Esophagus squamous epithelium (tissue), 5 donors: ENCODE results near the gene CRTC3. TPM values are rescaled to one million over a fixed set of nuclear protein-coding genes. Genes with fewer than 3 reads are reported as not detected.
"Not testable (repeated sequence)": the region's sequence is repeated elsewhere in the genome, so short reads cannot be mapped to it uniquely, and the experiment has no call there.

ENCODE experiments used
- DNase-seq: peaks from one replicate; lab custom pipeline; 2025; lab: John Stamatoyannopoulos, UW
- H3K27ac ChIP-seq, 4 donors: fragments of 200-600 bp; sonication (generic); one replicate each; pipeline ENCODE4 v1.5.1; 2016 to 2019; ENCODE audit warnings: mild to moderate bottlenecking in 1 of 4
- H3K27me3 ChIP-seq, 4 donors: fragments of 200-600 bp; sonication (generic); 1 replicate in 3 of 4; 2 replicates in 1 of 4; pipeline versions ENCODE4 v1.5.1 to v1.6.0; 2017 to 2021; ENCODE audit warnings: antibody characterized with exemption in 1 of 4
- H3K36me3 ChIP-seq, 3 donors: fragments of 200-600 bp; sonication (generic); one replicate each; pipeline ENCODE4 v1.5.1; 2016 to 2019
- H3K4me1 ChIP-seq, 3 donors: fragments of 200-600 bp; sonication (generic); one replicate each; pipeline ENCODE4 v1.5.1; 2017 to 2019
- H3K4me3 ChIP-seq, 4 donors: fragments of 200-600 bp; sonication (generic); 1 replicate in 3 of 4; 2 replicates in 1 of 4; pipeline ENCODE4 v1.5.1; 2016 to 2019; ENCODE audit warnings: mild to moderate bottlenecking in 2 of 4, moderate library complexity in 1 of 4
- H3K9me3 ChIP-seq, 3 donors: fragments of 200-600 bp; sonication (generic); one replicate each; pipeline ENCODE4 v1.5.1; 2016 to 2019
- CTCF ChIP-seq, 6 experiments: fragments of 450-650 bp in 4 of 6; fragments of 200-600 bp in 2 of 6; sonication (generic) in 2 of 6; IDR thresholded peaks; one replicate each; pipeline ENCODE4 v1.5.1; 2016 to 2019; ENCODE audit warnings: antibody characterized with exemption in 6 of 6, mild to moderate bottlenecking in 4 of 6, moderate library complexity in 4 of 6
- POLR2A ChIP-seq, 4 donors: fragments of 450-650 bp; IDR thresholded peaks; one replicate each; pipeline ENCODE4 v1.6.1; 2017; ENCODE audit warnings: antibody characterized with exemption in 4 of 4, mild to moderate bottlenecking in 4 of 4, moderate library complexity in 3 of 4
- WGBS, 2 donors: methylation state at CpG; one replicate each; pipeline ENCODE4 v1.1.5; 2018; 5-methylcytosine and 5-hydroxymethylcytosine counted together
- intact Hi-C: fragments of 100-400 bp; cut with DNase I; formaldehyde crosslinking; loops from one replicate; pipeline ENCODE4 v1.15.0; 2022
- total RNA-seq, 4 donors: library from RNA; depleted of rRNA; stranded (reverse); fragments of >200 nt; gene quantifications; one replicate each; pipeline ENCODE4 v1.1.0, GENCODE V29; 2016
- donor health status: DM: yes; HTN: yes; CAD: no.

CRTC3 gene
- total RNA-seq, 4 donors from 2014 or later = 10.0 to 33.0 (median 13.3) TPM

GRCh38 chr15:90685591-90686434, 156.1 kb downstream of the CRTC3 start:
- Histone ChIP-seq H3K27ac (peak overlapping the region in 1 of 4 donors; percentile 14), H3K36me3 (no peaks in the 10 kb centered on the region), H3K4me1 (peaks cover 0 to 7% (median 5%) of the 10 kb centered on the region in 3 donors), H3K9me3 (peaks cover 0 to 6% (median 0%) of the 10 kb centered on the region in 3 donors), H3K4me3 (no peak overlapping the region), H3K27me3 (no peaks in the 10 kb centered on the region)
- no peak for TF ChIP-seq CTCF (IDR thresholded peaks at IDR 0.05)
- no peak for TF ChIP-seq POLR2A (IDR thresholded peaks at IDR 0.05)
- intact Hi-C loops = no loop called here
- no peak for DNase-seq
- 78 to 80% methylated on average over 11 of the region's 11 CpGs for WGBS, 2 donors

GRCh38 chr15:90686435-90687218, 156.9 kb downstream of the CRTC3 start:
- no peak overlapping the region for H3K27ac ChIP-seq
- intact Hi-C loops = no loop called here

DNA sequence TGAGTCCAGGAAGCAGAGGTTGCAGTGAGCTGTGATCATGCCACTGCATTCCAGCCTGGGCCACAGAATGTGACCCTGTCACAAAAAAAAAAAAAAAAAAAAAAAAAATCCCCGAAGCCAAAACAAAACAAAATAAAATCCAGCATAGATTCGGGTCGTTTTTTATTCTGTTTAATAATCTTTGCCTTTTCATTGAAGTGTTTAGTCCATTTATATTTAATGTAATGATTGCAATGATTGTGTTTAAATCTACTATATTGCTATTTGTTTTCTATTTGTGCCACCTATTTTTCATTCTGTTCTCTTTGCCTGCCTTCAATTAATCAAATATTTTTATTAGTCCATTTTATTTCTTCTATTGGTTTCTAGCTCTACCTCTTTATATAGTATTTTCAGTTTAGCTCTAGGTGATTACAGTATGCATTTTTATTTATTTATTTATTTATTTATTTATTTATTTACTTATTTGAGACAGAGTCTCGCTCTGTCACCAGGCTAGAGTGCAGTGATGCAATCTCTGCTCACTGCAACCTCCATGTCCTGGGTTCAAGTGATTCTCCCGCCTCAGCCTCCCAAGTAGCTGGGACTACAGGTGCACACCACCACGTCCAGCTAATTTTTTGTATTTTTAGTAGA, 159.7 kb downstream of the CRTC3 start:
- H3K27ac ChIP-seq, H3K4me3 ChIP-seq, H3K4me1 ChIP-seq, H3K27me3 ChIP-seq, H3K9me3 ChIP-seq, intact Hi-C loops, DNase-seq, H3K36me3 ChIP-seq: not testable (repeated sequence)
- WGBS, 2 donors = 79 to 100% methylated on average over 6 of the region's 6 CpGs

More at GRCh38 chr15:90686435-90687218, 156.9 kb downstream of the CRTC3 start:
- TF ChIP-seq POLR2A (IDR thresholded peaks at IDR 0.05) (no peak), CTCF (IDR thresholded peaks at IDR 0.05) (no peak)
- Histone ChIP-seq H3K36me3 (no peaks in the 10 kb centered on the region), H3K4me3 (no peak overlapping the region), H3K4me1 (no peaks in the 10 kb centered on the region), H3K9me3 (peaks cover 0 to 6% (median 0%) of the 10 kb centered on the region in 3 donors), H3K27me3 (no peaks in the 10 kb centered on the region)
- no peak for DNase-seq
- WGBS, 2 donors = 69 to 70% methylated on average over 3 of the region's 3 CpGs

DNA sequence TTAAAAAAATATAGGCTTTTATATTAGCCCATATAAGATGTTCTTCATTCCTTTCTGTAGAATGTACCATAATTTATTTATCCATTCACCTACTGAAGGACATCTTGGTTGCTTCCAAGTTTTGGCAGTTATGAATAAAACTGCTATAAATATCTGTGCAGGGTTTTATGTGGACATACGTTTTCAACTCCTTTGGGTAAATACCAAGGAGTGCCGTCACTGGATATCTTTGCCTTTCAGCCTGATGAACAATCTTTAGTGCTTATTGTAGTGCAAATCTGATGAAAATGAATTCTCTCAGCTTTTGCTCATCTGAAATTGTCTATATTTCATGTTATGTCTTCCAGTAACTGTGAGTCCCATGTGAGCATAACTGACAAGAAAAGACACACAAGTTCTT, 160.9 kb downstream of the CRTC3 start:
- Histone ChIP-seq H3K4me1 (no peaks in the 10 kb centered on the region), H3K4me3 (no peak overlapping the region), H3K36me3 (no peaks in the 10 kb centered on the region), H3K27me3 (no peaks in the 10 kb centered on the region), H3K27ac (no peak overlapping the region), H3K9me3 (peaks cover 0 to 6% (median 0%) of the 10 kb centered on the region in 3 donors)
- DNase-seq = no peak
- TF ChIP-seq POLR2A (IDR thresholded peaks at IDR 0.05) (no peak), CTCF (IDR thresholded peaks at IDR 0.05) (no peak)
- intact Hi-C loops = loop anchor here (5.0 kb wide), 1 partner anchor 43 kb away; no protein-coding TSS in a partner anchor
- 58 to 66% methylated on average over 2 of the region's 2 CpGs for WGBS, 2 donors

DNA sequence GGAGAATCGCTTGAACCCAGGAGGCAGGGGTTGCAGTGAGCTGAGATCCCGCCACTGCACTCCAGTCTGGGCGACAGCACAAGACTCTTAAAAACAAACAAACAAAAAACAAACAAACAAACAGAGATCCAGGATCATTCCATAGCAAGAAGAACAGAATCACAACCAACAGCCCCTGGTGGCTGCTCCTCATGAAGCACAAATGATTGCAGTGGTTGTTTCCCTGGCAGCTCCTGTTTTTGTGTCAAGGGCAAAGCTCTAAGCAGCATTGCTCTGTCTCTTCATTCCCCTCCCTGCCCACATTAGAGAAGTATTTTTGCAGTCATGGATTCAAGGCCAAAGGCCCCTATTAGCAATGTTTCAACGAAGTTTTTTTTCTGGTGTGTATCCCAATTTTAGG, 161.6 kb downstream of the CRTC3 start:
- WGBS, 2 donors = 64 to 85% methylated on average over 1 to 4 of the region's 4 CpGs
- H3K27ac ChIP-seq = no peak overlapping the region
- H3K4me3 ChIP-seq = no peak overlapping the region
- DNase-seq = no peak
- TF ChIP-seq POLR2A (IDR thresholded peaks at IDR 0.05) = no peak
- no peak for TF ChIP-seq CTCF (IDR thresholded peaks at IDR 0.05)
- H3K4me1 ChIP-seq = no peaks in the 10 kb centered on the region
- no peaks in the 10 kb centered on the region for H3K27me3 ChIP-seq
- intact Hi-C loops = loop anchor here (5.0 kb wide), 1 partner anchor 44 kb away; no protein-coding TSS in a partner anchor
- H3K9me3 ChIP-seq = peaks cover 0 to 6% (median 0%) of the 10 kb centered on the region in 3 donors
- H3K36me3 ChIP-seq = no peaks in the 10 kb centered on the region
